Measurements from ENCODE around the gene JMJD6.

JMJD6 gene

GRCh38 chr17:76676629-76677028, 49.8 kb downstream of the JMJD6 start:
- DNase-seq = no peak

- no peak for DNase-seq
Measured at GRCh38 chr17:76675648-76676047, 50.8 kb downstream of the JMJD6 start.

- DNase-seq = no peak
Measured at GRCh38 chr17:76674600-76674999, 51.8 kb downstream of the JMJD6 start.

GRCh38 chr17:76673729-76674128, 52.7 kb downstream of the JMJD6 start:
- no peak for DNase-seq

DNA sequence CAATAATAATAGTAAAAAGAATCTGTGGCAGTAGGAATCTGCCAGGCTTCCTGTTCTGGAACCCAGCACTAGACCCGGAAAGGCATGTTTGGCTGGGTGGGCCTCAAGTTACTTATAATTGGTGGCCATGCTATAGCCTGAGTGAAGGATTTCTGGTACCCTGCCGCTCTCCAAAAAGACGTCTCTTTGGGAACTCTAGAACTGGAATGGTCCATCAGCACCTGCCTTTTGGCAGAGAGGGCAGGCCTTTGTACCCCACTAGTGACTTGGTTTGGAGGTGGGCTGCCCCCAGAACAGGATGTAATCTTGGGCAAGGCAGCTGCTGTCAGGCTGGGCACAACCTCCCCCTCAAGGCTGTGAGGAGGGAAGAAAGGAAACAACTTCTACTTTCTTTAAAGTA, 53.5 kb downstream of the JMJD6 start:
- DNase-seq = no peak

- no peak for DNase-seq
Measured at GRCh38 chr17:76672270-76672851, 54.0 kb downstream of the JMJD6 start.

DNA sequence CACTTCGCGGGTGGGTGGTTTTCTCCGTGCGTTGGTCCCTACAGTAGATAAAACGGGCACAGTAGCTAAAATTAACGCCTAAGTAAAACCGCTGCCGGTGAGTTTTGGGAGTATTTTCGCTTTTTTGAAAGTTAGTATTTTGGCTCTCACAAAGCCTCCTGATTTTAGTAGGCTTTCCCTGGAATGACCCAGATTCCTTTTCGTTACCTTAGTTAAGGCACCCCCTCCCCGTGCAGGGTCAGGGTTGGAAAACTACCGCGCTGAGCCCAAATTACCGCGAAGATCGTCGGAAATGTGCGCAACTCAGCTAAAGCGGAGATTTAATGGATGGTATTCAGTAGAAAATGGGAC, 54.5 kb downstream of the JMJD6 start:
- no peak for DNase-seq

DNA sequence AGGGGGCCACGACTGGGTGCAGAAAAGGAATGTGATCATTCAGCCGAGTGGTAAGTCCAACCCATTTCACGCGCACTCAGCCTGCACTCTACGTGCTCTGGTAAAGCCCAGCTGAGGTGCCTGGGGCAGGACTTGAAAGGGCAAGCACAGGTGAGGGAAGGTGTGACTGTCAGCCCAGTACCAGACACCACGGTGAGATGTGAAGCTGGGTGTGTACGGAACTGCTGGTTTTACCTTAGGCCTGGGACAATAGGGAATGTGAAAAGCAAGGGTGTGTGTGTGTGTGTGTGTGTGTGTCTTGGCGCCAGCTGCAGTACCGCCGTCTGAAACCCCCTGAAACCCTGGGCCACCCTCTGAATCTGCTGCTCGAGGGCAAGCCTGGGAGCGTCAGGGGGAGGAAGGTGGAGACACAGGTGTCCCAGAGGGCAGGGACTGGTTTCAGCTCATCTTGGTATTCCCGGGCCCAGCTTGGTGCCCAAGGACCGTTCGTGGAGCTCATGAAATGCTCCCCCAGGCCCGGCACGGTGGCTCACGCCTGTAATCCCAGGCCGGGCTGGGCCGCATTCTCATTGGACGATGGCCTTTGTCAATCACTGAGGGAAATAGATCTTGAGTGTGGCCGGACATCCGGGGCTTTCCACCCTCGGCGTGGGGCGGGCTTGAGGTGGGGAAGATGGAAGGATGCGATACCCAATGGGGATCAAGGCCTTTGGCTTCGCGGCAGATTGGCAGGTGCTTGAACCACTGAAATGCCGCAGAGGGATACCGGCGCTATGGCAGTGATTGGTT, 55.1 kb downstream of the JMJD6 start:
- DNase-seq = peak; percentile 99

- DNase-seq = no peak
Measured at GRCh38 chr17:76670718-76671122, 55.7 kb downstream of the JMJD6 start.

DNA sequence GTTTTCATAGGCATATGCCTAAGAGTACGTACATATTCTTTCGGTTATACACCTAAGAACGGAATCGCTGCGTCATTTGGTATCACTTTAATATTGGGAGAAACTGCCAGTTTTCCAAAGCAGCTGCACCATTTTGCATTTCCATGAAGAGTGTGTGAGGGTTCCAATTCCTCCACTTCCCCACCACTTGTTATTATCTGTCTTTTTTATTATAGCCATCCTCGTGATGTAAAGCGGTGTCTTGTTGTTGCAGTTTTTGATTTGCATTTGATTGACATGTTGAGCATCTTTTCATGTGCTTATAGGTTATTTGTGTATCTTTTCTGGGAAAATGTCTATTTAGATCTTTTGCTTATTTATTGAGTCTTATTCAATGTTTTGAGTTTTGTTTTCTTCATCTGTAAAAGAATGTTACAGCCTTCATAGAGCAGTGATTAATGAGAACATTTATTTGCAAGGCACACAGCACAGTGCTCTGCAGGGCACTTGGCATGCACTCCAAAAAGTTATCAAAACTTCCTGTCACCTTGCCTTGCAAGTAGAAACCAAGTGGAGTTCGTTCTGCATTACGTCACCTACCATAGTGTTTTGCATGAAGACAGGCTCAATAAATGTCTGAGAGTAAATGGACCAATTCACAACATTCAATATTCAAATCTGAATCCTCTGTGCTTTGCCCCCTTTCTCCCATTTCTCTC, 56.2 kb downstream of the JMJD6 start:
- DNase-seq = no peak
